Retinal pigment epithelial cell (primary cell): Measurements from ENCODE around the gene TMEM163.

ENCODE experiments used
- DNase-seq: peaks from one replicate; pipeline ENCODE4 v3.0.0-alpha.2; 2010; ENCODE audit warnings: low read depth
- H3K4me3 ChIP-seq: 2 replicates; pipeline ENCODE4 v1.5.1; 2011; ENCODE audit warnings: mild to moderate bottlenecking, low read length, control low read depth, moderate library complexity
- CTCF ChIP-seq: conservative IDR thresholded peaks from 2 replicates; pipeline ENCODE4 v1.5.1; 2011; ENCODE audit warnings: low read depth, low read length, control low read depth, inconsistent platforms

The TMEM163 gene

DNA sequence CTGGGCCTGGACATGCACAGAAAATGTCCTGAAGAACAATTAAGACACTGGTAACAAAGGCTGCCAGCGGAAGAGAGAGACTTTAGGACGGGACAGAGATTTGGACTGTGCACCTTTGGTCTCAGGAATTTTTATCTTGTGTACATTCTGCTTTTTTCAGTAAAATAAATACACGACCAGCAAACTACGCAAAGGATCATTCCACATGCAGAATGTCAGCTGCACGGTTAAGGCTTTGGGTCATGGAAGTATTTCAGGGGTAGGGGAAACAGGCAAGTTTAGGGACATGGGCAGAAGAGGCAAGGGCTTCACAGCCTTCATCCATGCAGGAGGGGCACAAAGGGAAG lies 11.5 kb downstream of the TMEM163 start:
- TF ChIP-seq CTCF: no peak
- no peak overlapping the region for H3K4me3 ChIP-seq
- no peak for DNase-seq

GRCh38 chr2:134706587-134707329 lies 12.0 kb downstream of the TMEM163 start:
- TF ChIP-seq CTCF: no peak
- no peak for DNase-seq
- H3K4me3 ChIP-seq: no peak overlapping the region

DNA sequence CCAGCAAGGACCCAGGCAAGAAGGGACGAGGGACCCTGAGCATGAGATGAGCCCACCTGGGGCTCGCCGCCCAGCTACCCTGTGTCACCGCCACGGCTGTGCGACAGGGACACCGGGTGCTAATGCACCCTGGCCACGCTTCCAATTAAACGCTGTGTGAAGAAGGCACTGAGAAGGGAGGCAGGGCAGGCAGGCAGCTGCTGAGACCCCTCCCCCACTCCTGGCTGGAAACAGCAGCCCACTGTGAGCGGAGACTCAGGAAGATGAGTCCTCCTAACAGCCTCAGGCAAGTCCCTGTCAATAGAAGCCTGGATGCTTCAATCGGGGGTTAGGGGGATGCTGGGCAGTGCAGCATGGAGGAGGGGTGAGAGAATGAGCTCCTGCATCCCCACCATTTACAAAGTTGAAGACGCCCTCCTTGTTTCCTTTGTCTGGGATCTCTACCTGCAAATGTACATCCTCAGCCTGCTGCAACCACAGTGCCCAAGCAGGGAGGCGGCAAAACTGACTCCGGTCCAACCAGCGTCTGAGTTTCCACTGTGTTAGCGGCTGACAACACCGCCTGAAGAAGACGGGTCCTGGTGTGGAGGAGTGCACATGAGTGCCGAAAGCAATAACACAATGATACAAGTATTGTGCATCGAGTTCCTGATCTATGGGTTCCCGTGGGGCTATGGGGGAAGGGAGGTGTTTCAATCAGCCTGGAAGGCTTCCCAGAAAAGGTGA lies 12.8 kb downstream of the TMEM163 start:
- no peak for TF ChIP-seq CTCF
- DNase-seq: no peak
- no peak overlapping the region for H3K4me3 ChIP-seq

DNA sequence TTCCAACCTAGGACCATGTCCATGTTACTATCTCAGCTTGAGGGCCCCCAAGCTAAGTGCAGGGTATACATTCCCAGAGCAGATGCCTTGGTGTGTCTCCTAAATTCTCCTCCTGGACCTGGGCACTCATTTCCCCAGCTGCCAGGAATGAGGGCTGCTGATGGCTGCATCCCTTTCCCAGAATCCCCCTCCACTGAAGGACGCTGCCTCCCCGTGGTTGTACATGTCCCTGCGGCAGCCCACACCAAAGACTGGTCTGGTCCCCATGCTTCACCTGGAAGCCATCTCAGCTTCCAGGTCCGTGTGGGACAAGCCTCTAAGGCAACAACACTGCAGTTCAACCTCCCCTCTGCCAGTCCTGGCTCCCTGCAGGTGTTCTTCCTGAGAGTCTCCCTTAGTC lies 14.6 kb downstream of the TMEM163 start:
- TF ChIP-seq CTCF: no peak
- DNase-seq: no peak
- no peak overlapping the region for H3K4me3 ChIP-seq

DNA sequence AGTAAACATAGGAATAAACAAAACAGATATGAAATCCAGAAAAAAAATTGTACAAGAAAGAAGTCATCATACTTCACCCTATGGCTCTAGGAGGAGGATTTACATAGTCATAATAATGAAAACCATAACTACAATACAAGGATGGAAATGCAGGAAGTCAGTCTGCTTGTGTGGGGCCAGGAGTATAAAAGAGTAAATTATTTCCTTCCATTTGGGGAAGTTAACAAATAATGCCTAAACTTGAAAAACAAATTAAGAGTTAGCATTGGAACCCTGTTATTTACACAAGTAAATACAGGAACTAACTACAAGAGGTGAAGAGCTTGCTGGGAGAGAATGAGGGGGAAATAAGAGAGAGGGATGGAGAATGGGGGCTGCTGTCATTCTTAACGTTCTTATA lies 15.4 kb downstream of the TMEM163 start:
- H3K4me3 ChIP-seq: no peak overlapping the region
- no peak for TF ChIP-seq CTCF
- no peak for DNase-seq

- no peak for DNase-seq
- TF ChIP-seq CTCF: no peak
- H3K4me3 ChIP-seq: no peak overlapping the region
Observed at GRCh38 chr2:134700730-134701129, 18.1 kb downstream of the TMEM163 start.

GRCh38 chr2:134694411-134694810 lies 24.4 kb downstream of the TMEM163 start:
- no peak for TF ChIP-seq CTCF
- DNase-seq: no peak
- H3K4me3 ChIP-seq: no peak overlapping the region
